AG09319 (cell line): ENCODE data around the gene IQGAP2.

Experiments
- DNase-seq: peaks from one replicate; pipeline ENCODE4 v3.0.0-alpha.2; 2010; ENCODE audit warnings: low read depth; ENCODE audit errors: extremely low read depth
- TF ChIP-seq, protein P1 (sequence below): IDR thresholded peaks from 2 replicates; pipeline ENCODE4 v1.5.1; 2011; ENCODE audit warnings: low read depth, mild to moderate bottlenecking, inconsistent platforms, low read length, moderate library complexity

Gene IQGAP2

DNA sequence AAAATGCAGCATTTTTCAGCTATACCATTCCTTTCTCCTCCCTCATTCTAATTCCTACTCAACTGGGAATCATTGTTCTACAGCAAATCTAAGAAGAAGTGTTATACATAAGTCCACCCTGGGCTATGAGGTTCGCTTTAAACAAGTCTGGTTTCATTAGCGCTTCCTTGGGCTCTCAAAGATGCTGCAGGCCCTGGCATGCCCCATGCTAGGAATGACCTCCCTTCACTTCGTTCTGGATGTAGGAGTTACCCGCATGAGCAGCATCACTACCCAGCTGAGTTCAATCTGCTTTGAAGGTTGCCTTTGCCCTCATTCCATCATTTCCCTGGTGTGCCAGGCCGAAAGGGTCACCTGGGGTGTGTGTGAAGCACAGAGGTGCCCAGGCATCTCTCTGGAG lies 348.2 kb downstream of the IQGAP2 start:
- TF ChIP-seq, protein P1, sequence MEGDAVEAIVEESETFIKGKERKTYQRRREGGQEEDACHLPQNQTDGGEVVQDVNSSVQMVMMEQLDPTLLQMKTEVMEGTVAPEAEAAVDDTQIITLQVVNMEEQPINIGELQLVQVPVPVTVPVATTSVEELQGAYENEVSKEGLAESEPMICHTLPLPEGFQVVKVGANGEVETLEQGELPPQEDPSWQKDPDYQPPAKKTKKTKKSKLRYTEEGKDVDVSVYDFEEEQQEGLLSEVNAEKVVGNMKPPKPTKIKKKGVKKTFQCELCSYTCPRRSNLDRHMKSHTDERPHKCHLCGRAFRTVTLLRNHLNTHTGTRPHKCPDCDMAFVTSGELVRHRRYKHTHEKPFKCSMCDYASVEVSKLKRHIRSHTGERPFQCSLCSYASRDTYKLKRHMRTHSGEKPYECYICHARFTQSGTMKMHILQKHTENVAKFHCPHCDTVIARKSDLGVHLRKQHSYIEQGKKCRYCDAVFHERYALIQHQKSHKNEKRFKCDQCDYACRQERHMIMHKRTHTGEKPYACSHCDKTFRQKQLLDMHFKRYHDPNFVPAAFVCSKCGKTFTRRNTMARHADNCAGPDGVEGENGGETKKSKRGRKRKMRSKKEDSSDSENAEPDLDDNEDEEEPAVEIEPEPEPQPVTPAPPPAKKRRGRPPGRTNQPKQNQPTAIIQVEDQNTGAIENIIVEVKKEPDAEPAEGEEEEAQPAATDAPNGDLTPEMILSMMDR = no peak

DNA sequence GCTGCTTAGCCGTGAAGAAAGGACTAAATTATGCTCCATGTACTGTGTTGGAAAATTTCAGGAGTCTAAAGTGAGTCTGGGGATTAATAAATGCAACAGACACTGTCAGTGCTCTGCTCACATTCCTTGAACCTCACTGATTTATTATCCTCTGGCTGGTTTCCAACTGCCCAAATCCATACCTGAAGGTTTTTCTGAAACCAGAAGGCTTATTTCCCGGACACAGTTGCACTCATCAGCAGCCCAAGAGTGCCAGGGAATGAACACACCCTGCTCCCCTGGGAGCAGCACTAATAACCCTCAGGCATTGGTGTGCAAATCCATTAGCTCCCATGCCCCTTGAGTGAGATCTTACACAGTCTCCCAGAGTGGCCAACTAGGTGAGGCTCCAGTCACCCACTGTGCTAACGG lies 351.6 kb downstream of the IQGAP2 start:
- TF ChIP-seq, protein P1 = no peak
- no peak for DNase-seq

More for the DNA sequence above, 348.2 kb downstream of the IQGAP2 start:
- no peak for DNase-seq

DNA sequence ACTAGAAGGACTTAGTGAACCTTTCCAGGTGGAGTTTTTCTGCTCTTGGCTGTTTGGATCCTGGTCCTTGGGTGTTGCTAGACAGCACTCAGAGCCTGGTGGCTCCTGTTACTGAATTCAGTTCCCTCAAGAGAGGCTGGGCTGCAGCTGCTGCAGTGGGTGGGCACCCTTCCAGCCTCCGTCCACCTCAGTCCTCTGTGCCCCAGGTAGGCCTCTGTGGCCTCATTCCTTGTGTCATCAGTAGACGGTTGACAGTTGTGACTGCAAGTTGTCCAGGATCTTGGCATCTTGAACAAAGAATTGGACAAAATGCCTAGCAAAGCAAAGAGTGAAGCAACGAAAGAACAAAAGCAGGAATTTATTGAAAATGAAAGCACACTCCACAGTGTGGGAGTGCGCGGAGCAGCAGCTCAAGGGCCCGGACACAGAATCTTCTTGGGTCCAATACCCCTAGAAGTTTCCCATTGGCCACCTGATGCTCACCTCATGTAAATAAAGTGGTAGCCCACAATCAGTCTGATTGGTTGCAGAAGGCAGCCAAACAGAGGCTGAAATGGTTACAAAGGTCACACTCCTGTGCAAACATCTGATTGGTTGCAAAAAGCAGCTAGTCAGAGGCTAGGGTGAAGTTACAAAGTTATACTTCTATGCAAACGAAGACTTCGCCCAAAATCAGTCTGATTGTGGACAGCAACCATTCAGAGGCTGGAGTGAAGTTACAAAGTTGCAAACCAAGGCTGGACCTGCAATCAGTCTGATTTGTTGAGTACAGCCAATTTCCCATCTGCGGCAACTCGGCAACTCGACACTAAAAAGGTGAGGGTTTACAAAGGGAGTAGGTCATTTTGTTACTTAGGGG lies 352.9 kb downstream of the IQGAP2 start:
- no peak for DNase-seq
- TF ChIP-seq, protein P1 = no peak

DNA sequence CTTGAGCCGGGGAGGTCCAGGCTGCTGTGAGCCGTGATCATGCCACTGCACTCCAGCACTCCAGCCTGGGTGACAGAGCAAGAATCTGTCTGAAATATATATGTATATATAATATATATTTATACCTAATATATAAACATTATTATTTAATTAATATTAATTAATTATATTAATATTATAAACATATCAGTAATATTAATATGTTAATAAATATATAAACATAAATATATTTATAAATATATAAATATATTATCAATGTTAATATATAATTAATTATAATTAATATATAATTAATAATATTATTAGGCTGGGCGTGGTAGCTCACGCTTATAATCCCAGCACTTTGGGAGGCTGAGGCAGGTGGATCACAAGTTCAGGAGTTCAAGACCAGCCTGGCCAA lies 354.0 kb downstream of the IQGAP2 start:
- TF ChIP-seq, protein P1 = no peak
- DNase-seq = no peak
